Epithelial cell of proximal tubule (primary cell): ENCODE measurements around the gene PRELID3B. TPM values are rescaled to one million over a fixed set of nuclear protein-coding genes. Genes with fewer than 3 reads are reported as not detected.
"Not testable (repeated sequence)": the region's sequence is repeated elsewhere in the genome, so short reads cannot be mapped to it uniquely, and the experiment has no call there.

Source experiments
- DNase-seq: peaks from one replicate; pipeline ENCODE4 v3.0.0-alpha.2; 2011; ENCODE audit warnings: low read depth
- H3K4me3 ChIP-seq: 2 replicates; pipeline ENCODE4 v1.5.1; 2011; ENCODE audit warnings: low read depth, mild to moderate bottlenecking, low read length
- total RNA-seq: library from RNA; depleted of rRNA; stranded (reverse); fragments of >200 nt; gene quantifications from 2 replicates; pipeline ENCODE4 v1.2.3, GENCODE V29; 2015
- TF ChIP-seq, protein P1 (sequence below): conservative IDR thresholded peaks from 2 replicates; pipeline ENCODE4 v1.5.1; 2012; ENCODE audit warnings: low read depth, mild to moderate bottlenecking, low read length

The PRELID3B gene
- total RNA-seq, 1 donor from 2014 or later: 76.3 TPM

DNA sequence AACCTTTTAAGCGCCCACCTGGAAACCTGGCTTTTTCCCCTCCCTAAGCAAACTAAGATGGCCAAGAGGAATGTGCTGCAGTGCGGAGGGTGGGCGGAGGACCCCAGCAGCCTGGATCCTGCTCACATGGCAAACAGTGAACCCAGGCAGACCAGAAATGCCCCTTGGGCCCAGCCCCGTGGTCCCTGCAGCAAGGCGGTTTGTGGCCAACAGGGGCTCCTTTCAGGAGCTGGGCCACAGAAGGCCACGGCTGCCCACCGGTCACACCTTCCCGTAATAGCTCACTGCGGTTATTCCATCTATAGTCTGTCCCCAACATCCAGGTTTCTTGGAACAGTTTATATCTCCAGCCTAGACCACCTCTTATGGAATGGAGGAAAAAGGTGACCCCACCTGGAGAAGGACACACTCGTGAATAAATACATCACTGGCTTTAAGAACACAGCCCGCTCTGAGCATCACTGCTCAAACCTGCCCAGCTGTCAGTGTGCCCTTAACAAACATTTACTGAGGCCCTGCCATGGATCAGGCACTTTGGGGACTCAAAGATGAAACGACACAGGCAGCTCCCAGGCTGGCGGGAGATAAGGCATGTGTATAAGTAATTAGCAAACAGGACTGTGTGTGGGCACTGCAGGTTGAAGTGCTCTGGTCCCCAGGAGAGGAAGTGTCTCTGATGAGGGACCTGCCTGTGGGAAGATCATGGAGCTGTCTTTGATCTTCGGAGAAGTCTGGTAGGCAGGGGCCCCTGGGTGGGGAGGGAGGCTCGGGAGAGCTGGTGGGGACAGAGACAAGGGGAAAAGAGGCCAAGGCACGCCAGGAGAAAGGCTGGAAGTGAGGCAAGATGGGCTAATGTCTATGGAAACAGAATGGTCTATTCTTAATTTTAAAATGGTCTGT is 26.5 kb downstream of the PRELID3B start:
- TF ChIP-seq, protein P1, sequence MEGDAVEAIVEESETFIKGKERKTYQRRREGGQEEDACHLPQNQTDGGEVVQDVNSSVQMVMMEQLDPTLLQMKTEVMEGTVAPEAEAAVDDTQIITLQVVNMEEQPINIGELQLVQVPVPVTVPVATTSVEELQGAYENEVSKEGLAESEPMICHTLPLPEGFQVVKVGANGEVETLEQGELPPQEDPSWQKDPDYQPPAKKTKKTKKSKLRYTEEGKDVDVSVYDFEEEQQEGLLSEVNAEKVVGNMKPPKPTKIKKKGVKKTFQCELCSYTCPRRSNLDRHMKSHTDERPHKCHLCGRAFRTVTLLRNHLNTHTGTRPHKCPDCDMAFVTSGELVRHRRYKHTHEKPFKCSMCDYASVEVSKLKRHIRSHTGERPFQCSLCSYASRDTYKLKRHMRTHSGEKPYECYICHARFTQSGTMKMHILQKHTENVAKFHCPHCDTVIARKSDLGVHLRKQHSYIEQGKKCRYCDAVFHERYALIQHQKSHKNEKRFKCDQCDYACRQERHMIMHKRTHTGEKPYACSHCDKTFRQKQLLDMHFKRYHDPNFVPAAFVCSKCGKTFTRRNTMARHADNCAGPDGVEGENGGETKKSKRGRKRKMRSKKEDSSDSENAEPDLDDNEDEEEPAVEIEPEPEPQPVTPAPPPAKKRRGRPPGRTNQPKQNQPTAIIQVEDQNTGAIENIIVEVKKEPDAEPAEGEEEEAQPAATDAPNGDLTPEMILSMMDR: no peak
- DNase-seq: no peak
- H3K4me3 ChIP-seq: no peak overlapping the region

DNA sequence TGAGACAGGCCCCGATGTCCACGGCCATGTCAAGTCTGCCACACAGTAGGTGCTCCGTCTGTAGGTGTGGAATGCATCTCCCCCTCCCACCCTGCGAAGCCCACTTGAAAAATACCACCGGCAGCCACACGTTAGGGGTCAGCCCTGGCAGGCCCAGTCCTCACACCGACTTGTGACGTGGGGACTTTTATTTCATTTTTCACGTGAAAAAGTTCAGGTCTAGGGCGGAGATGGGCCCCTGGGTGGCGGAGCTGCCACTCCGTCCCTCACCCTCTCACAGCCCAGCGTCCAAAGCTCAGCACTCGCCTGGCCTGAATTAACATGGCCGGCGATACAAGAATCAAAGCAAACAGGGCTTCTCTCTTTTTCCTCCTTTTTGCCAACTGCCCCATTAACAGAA is 27.2 kb downstream of the PRELID3B start:
- no peak for DNase-seq
- TF ChIP-seq, protein P1: no peak
- H3K4me3 ChIP-seq: no peak overlapping the region

DNA sequence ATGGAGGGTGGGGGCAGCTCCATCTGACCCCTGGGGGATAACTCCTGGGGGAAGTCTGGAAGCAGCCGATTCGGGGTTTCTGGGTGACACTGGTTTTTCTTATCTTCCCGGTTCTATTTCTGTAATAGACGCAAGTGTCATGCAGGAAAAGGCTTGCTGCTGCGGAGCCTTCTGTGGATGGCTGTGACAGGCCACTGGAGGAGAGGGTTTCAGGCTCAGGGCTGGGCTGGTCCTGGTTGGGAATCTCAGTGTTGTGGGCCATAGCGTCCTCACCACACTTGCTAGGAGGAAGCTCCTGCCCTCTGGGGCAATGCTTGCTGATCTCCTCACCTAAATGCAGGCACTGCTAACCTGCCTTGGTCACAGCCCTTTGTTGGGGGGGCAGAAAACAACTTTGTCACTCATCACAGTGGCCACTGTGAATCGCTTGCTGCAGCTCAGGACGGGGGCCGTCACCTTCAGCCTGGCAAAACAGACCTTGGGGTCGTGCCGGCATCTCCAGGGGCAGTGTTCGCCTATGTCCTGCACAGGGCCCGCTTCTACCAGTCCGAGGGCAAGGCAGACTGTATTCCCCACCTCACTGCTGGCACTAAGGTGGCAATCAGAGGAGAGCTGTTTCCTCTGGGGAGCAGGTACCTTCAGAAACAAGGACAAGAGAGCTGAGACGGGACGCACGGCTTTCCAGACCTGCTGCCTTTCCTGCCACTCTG is 27.8 kb downstream of the PRELID3B start:
- DNase-seq: no peak
- TF ChIP-seq, protein P1: no peak

DNA sequence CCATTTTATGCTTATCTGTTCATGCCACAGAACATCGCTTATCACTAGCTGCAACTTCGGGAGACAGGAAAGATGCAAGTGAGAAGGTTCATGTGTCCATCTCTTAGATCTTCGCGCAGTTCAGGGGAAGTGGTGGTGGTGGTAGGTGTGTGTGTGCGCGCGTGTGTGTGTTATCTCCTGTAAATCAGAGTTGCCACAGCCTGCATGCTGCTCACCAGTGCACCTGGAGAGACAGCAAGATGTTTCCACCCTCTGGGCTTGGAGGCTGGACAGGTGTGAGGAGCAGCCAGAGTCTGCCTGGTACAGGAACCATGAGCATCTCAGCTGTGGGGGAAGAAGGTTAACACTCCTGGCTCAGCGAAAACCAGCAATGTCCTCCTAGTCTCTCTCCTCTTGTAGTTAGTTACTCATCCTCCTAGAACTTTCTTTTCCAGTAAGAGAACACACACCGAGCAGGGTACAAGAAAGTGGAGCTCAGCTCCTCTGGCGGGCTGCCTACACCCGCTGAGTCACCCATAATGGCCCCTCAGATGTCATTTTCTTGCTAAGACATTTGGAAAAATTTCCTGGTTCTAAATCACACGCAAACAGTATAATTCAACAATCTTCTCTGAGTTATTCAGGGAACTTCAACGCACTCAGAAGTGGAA is 28.5 kb downstream of the PRELID3B start:
- TF ChIP-seq, protein P1: no peak
- DNase-seq: no peak
- H3K4me3 ChIP-seq: no peak overlapping the region

More for the DNA sequence above, 27.8 kb downstream of the PRELID3B start:
- H3K4me3 ChIP-seq: no peak overlapping the region

DNA sequence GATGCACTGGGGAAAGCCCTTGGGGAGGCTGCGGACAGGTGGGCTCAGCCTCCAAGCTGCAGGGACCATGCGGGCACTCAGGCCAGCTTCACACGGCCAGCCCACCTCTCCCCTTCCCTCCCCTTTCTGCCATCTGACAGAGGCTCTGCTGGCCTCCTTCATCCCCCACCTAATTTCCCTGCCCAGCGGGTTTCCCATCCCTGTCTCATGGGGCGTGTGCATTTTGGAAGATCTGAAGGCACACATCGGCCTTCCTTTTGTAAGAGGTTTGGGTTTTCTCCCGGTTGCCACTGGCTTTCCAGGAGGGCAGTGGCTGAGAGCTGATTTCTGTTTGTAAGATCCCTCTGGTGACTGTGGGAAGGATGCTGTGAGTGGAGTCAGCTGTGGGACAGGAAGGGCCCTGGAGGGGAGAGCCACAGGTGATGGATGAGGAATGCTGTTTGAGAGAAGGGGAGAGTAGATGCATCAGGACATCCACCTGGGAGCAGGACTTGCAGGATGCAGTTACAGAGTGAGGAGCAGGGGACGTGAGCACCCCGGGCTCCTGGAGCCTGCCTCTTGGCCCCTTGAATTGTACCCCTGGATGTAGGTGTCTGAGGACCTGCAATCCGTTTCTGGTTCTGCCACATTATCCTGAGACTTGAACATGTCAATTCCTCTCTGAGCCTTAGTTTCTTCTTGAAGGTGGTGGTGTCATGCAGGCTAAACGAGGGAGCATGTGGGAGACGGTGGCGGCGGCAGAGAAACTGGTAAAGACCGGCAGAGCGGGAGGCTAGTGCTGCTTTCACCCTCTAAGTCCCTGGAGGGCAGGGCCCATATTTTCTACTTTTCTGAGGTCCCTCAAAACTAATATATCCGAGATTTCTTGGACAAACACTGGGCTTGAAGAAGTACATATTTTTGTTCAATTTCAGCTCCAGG is 29.3 kb downstream of the PRELID3B start:
- TF ChIP-seq, protein P1: no peak
- no peak for DNase-seq
- H3K4me3 ChIP-seq: no peak overlapping the region

DNA sequence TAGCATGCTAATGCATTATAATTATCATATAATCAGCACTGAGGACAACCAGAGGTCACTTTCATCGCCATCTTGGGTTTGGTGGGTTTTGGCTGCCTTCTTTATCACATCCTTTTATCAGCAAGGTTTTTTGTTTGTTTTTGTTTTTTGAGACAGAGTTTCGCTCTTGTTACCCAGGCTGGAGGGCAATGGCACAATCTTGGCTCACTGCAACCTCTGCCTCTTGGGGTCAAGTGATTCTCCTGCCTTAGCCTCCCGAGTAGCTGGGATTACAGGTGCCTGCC is 30.8 kb downstream of the PRELID3B start:
- DNase-seq, H3K4me3 ChIP-seq: not testable (repeated sequence)
